ENCODE results near the gene LBR. TPM values are rescaled to one million over a fixed set of nuclear protein-coding genes. Genes with fewer than 3 reads are reported as not detected.

The LBR gene
- total and polyA plus RNA-seq, 8 donors = 12.3 to 31.6 (median 18.5) TPM

DNA sequence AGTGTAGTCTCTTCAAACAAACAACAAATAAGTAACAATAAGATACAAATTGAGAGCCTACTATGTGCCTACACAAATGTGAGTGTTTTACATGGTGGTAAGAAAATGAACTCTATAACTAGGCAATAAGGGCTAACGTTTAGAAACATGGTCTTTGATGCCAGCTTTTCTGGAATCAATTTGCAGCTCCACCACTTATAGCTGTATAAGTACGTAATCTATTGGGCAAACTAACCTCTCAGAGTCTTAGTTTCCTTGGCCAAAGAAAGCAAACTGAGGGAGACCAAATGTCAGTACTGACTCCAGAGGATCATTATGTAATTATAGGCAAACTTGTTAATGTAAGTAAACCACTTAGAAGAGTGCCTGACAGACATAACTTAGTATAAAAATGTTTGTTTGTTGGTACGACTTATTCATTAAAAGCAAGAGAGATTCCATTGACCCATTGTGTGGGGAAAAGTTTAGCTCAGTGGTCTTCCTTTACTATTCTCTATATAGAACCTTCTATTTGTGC lies 59.7 kb downstream of the LBR start:
- Histone ChIP-seq H3K36me3 (no peaks in the 10 kb centered on the region), H3K27ac (no peak overlapping the region), H3K9me3 (no peaks in the 10 kb centered on the region), H3K4me1 (no peaks in the 10 kb centered on the region), H3K4me3 (no peak overlapping the region), H3K27me3 (no peaks in the 10 kb centered on the region)
- no peak for TF ChIP-seq CTCF (IDR thresholded peaks at IDR 0.05)
- FAIRE-seq (no peak), ATAC-seq (no peak), DNase-seq (no peak)
- 81 to 88% methylated on average over 3 of the region's 3 CpGs for WGBS, 2 donors
- intact Hi-C loops (cut with DNase I) = no loop called here

- ATAC-seq (no peak), FAIRE-seq (no peak), DNase-seq (no peak)
- no peaks in the 10 kb centered on the region for H3K9me3 ChIP-seq
- H3K27me3 ChIP-seq = no peaks in the 10 kb centered on the region
- H3K36me3 ChIP-seq = no peaks in the 10 kb centered on the region
- intact Hi-C loops (cut with DNase I) = no loop called here
- H3K27ac ChIP-seq = no peak overlapping the region
- H3K4me1 ChIP-seq = no peaks in the 10 kb centered on the region
- H3K4me3 ChIP-seq = no peak overlapping the region
- 31 to 42% methylated on average over 1 of the region's 1 CpG for WGBS, 2 donors
- TF ChIP-seq CTCF (IDR thresholded peaks at IDR 0.05) = no peak
These were observed 61.3 kb downstream of the LBR start for GRCh38 chr1:225366552-225366951.

DNA sequence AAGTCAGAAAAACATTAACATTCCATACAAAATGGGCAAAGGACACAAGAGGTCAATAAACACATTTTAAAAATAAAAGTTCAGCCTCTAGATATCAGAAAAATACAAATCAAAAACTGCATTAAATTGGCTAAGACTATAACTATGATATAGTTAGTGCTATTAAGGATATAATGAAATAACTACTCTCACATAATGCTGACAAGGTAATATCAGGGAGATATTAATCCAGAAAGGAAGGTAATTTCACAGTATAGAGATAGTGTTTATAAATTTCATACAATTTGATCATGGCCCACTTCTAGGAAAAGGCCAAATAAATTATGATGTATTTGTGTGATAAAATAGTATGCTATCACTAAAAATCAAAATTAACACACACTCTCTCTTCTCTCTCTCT lies 61.8 kb downstream of the LBR start:
- Histone ChIP-seq H3K27me3 (no peaks in the 10 kb centered on the region), H3K9me3 (no peaks in the 10 kb centered on the region), H3K4me1 (no peaks in the 10 kb centered on the region), H3K4me3 (no peak overlapping the region), H3K27ac (no peak overlapping the region), H3K36me3 (no peaks in the 10 kb centered on the region)
- no peak for ATAC-seq
- no peak for FAIRE-seq
- no peak for DNase-seq
- no peak for TF ChIP-seq CTCF (IDR thresholded peaks at IDR 0.05)
- intact Hi-C loops (cut with DNase I) = no loop called here

GRCh38 chr1:225364439-225364838 lies 63.4 kb downstream of the LBR start:
- DNase-seq = no peak
- no peaks in the 10 kb centered on the region for H3K27me3 ChIP-seq
- H3K27ac ChIP-seq = no peak overlapping the region
- intact Hi-C loops (cut with DNase I) = no loop called here
- TF ChIP-seq CTCF (IDR thresholded peaks at IDR 0.05) = no peak
- WGBS, 2 donors = 93 to 95% methylated on average over 6 of the region's 6 CpGs
- no peak overlapping the region for H3K4me3 ChIP-seq
- ATAC-seq = no peak
- H3K4me1 ChIP-seq = no peaks in the 10 kb centered on the region
- no peaks in the 10 kb centered on the region for H3K9me3 ChIP-seq
- no peaks in the 10 kb centered on the region for H3K36me3 ChIP-seq
- no peak for FAIRE-seq

GRCh38 chr1:225362805-225363204 lies 65.0 kb downstream of the LBR start:
- Histone ChIP-seq H3K9me3 (no peaks in the 10 kb centered on the region), H3K4me3 (no peak overlapping the region), H3K27me3 (no peaks in the 10 kb centered on the region), H3K27ac (no peak overlapping the region), H3K4me1 (no peaks in the 10 kb centered on the region), H3K36me3 (no peaks in the 10 kb centered on the region)
- intact Hi-C loops (cut with DNase I) = no loop called here
- ATAC-seq (no peak), FAIRE-seq (no peak), DNase-seq (no peak)
- no peak for TF ChIP-seq CTCF (IDR thresholded peaks at IDR 0.05)

Measured in pancreas (tissue), 10 donors.